HL-60/S4 treated with retinoic acid at 250 ng/mL for 4 days and 3 days (cell line): ENCODE measurements around the gene TUBD1.
"Not testable (repeated sequence)": the region's sequence is repeated elsewhere in the genome, so short reads cannot be mapped to it uniquely, and the experiment has no call there.

Experiments
- in situ Hi-C: fragments of 300-500 bp; cut with MboI; formaldehyde crosslinking; loops from 2 replicates; pipeline ENCODE4 v1.7.0; 2022; ENCODE audit warnings: low sequenced_read_pairs

Gene TUBD1

DNA sequence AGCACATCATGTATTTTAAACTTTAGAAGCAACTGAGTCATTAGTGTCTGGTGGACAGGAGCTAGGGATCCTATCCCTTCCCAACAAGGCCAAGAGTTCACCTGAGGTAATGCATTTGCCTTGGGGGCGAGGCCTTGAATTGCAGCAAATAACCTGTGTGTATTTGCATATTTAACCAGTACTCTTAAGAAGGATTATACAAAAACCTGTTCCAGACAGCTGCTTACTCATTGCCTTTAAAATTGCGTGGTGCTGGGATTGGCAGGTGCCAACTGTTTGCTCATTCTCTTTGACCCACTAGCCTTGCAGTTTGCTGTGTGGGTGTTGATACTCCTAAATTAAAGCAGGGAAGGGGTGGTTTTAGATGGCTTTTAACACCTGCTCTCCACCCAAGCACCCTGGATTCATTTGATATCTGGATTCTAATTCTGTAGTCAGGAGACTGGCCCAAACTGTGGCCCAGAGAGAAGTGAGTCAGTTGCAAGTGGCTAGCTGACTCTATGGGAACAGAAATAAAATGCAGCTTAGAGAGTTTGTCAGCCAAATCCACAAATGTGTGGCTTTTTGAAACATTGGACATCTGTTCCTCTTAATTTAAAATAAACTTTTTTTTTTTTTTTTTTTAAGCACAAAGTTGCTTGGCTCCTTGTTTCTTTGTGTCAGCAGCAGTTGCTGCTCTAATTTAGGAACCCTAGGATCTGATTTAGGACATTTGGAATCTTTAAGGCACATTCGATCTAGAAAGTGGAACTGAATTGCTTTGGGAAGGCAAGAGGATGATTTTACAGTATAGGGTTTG lies 46.9 kb downstream of the TUBD1 start:
- in situ Hi-C loops, result no loop called here

DNA sequence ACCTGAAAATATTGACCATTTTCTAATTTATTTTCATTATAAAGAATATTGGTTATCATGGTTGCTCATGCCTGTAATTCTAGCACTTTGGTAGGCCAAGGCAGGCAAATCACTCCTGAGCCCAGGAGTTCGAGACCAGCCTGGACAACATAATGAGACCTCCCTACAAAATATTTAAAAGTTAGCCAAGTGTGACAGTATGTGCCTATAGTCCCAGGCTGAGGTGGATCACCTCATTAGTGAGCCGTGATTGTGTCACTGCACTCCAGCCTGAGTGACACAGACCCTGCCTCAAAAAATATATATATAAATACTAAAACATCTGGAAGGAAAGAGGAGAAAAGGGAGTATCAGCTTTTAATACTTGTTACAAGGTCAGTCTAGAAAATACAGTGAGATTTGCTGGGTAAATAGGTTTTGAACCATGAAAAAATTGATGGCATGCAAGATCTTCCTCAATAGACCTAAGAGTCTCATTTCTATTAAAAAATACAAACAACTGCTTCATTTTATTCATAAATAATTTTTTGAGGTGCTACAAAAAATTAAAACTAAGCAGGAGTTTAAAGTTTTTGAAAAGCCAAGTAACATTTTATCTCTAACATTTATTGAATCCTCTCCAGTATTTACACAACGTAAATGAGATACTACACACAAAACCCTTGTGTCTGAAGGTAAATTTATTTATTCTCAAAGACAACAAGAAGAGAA lies 47.7 kb downstream of the TUBD1 start:
- in situ Hi-C loops, result no loop called here

DNA sequence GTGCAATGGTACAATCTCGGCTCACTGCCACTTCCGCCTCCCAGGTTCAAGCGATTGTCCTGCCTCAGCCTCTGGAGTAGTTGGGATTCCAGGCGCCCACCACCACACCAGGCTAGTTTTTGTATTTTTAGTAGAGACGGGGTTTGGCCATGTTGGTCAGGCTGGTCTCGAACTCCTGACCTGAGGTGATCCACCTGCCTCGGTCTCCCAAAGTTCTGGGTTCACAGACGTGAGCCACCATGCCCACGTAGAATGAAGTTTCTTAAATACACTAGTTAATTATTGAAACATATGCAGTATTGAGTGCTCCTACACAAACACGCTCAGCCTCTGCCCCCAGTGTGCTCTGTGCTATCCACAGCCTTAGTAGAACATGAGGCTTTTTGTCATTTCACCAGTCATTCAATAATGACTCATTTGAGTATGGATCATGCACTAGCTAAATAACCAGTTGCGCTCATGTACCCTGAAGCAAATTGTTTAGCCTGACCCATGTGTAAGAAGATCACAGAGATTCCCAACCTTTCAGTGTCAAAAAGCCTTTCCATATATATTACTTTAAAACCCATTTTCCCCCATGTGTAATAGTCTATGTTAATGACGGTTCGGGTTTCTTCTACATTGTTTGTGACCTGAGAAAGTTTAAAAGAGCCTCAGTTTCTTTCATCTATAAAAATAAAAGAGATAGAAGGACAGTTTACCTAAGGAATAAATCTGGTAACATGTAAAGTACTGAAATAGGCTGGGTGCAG lies 49.7 kb downstream of the TUBD1 start:
- in situ Hi-C loops, result no loop called here

DNA sequence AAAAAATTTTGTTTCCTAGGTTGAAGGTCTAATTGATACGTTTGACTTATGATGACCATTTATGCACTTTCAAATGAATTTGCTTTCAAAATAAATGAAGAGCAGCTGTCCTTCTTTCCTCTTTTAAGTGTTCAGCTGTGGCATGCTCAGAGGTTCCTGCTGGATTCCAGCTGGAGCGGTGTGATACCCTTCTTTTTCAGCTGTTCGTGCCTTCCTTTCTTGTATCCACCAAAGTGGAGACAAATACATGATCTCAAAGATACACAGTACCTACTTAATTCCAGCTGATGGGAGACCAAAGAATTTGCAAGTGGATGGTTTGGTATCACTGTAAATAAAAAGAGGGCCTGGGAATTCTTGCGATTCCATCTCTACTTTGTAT lies 50.9 kb downstream of the TUBD1 start:
- in situ Hi-C loops, result not testable (repeated sequence)

DNA sequence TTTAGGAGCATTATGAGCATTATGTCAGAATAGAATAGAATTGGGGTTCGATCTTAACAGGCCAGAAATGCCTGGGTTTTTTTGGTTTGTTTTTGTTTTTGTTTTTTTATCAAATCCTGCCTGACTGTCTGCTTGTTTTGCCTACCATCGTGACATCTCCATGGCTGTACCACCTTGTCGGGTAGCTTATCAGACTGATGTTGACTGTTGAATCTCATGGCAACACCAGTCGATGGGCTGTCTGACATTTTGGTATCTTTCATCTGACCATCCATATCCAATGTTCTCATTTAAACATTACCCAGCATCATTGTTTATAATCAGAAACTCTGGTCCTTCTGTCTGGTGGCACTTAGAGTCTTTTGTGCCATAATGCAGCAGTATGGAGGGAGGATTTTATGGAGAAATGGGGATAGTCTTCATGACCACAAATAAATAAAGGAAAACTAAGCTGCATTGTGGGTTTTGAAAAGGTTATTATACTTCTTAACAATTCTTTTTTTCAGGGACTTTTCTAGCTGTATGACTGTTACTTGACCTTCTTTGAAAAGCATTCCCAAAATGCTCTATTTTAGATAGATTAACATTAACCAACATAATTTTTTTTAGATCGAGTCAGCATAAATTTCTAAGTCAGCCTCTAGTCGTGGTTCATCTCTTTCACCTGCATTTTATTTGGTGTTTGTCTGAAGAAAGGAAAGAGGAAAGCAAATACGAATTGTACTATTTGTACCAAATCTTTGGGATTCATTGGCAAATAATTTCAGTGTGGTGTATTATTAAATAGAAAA lies 51.5 kb downstream of the TUBD1 start:
- in situ Hi-C loops, result not testable (repeated sequence)

DNA sequence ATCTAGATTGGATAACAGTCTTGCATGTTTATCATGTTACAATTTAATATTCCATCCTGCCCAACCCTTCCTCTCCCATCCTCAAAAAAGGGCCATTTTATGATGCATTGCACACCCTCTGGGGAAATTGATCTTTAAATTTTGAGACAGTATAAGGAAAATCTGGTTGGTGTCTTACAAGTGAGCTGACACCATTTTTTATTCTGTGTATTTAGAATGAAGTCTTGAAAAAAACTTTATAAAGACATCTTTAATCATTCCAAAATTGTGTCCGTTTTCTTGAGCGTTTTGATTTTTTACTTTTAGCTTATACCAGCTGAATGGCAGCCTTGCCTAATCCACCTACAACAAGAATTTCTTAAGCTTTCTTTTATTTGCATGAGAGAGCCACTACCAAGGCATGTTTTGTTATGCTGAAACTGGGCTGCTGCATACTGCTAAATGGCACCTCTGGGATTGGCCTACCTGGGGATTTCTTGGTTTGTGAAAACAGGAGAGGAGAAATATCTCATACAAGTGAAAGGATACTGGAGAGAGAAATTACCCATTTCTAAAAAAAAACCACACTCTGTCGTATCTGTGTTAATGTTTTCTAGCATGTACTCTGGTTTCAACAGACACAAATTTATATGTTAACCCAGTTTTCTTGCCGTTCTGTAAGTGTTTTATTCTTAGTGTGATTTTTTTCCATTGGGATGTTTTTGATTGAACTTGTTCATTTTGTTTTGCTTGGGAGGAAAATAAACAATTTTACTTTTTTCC lies 52.2 kb downstream of the TUBD1 start:
- in situ Hi-C loops, result no loop called here

DNA sequence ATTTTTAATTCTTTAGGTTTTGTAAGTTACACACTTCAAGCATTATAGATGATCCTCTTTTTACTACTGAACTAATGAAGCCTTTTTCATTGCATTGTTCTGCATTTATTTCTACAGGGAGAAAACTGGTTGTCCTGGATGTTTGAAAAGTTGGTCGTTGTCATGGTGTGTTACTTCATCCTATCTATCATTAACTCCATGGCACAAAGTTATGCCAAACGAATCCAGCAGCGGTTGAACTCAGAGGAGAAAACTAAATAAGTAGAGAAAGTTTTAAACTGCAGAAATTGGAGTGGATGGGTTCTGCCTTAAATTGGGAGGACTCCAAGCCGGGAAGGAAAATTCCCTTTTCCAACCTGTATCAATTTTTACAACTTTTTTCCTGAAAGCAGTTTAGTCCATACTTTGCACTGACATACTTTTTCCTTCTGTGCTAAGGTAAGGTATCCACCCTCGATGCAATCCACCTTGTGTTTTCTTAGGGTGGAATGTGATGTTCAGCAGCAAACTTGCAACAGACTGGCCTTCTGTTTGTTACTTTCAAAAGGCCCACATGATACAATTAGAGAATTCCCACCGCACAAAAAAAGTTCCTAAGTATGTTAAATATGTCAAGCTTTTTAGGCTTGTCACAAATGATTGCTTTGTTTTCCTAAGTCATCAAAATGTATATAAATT lies 53.0 kb downstream of the TUBD1 start:
- in situ Hi-C loops, result no loop called here

DNA sequence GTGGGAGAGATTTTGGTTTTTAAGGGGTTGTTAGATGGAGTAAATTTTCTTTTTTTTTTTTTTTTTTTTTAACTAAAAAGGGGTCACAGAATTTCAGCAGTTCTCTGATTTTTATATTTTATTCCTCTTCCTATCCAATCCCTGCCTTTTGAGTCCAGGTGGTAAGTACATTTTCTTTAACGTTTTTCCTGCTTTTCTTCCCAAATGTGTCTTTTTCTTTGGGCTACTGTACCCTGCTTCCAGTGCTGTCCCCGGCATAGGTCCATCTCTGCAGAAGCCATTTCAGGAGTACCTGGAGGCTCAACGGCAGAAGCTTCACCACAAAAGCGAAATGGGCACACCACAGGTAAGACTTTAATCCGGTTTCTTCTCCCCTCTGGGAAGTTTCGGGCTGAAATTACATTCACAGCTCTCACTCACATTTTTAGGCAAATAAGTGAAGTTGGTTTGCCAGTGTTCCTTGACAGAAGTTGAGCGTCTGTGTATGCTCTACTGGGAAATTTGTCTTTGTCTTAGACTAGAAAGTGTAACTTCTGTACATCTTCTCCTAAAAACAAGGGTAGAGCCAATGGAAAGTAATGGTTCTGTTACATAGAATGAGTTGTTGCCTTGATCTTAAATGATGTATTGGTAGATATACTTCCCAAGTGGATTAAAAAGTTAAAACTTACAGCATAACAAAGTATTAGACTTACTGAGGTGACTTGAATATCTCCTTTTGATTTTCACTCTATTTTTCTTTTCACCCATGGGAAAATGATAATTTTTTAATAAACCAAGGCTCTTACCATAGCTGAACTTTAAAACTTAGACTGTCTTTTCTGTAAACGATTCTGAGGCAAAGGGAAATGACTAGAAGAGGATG lies 54.5 kb downstream of the TUBD1 start:
- in situ Hi-C loops, result no loop called here

DNA sequence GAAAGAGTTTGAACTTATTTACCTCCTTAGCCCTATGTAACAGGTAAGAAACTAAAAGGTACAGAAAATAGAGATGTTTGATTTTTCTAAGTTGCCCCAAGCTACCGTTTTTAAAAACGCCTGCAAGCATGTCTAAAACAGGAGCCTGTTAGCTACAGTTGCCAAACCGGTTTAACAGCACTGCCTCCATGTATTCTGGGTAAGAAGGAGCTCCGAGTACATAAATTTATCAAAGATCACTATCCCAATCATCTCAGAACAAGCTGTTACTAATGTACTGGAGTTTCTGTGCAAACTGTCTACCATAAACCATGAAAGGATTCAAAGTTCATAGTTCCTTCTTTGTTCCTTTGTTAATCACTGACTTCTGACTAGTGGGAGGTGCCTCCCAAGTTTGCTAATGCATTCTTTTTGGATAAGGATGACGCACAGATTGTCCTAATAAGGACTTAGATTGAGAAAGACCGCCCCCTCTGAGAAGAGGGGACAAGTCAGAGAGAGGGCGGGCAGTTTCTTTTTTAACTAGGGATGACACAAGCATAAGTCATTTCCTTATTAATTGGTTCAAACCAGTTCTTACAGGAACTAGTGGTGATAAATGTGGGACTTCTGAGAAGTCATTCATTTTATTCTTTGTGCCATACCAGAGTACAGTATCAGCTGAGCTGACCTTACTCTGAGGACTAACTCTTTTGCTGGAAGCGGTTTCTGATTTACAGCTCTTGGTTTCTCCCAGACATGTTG lies 55.3 kb downstream of the TUBD1 start:
- in situ Hi-C loops, result no loop called here

DNA sequence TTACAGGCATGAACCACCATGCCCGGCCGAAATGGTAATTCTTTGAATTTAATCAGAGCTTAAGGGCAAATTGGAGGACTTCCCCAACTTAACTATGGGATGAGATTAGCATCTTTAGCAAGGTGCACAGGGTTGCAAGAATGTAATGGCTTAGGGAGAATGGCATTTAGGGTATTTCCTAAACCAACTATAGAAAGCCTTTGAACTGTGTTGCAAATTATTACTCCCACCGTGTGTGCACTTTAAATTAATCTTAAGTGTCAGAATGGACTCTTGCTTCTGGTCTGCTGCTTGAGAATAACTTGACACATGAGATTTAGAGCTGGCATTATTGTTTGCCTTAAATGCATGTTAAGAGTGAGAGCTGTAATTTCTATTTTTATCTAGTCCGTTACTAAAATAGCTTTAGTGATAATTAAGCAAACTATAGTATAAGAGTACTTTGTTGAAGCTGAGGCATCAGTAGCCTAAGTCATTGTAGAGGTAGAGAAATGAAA lies 59.8 kb downstream of the TUBD1 start:
- in situ Hi-C loops, result no loop called here

DNA sequence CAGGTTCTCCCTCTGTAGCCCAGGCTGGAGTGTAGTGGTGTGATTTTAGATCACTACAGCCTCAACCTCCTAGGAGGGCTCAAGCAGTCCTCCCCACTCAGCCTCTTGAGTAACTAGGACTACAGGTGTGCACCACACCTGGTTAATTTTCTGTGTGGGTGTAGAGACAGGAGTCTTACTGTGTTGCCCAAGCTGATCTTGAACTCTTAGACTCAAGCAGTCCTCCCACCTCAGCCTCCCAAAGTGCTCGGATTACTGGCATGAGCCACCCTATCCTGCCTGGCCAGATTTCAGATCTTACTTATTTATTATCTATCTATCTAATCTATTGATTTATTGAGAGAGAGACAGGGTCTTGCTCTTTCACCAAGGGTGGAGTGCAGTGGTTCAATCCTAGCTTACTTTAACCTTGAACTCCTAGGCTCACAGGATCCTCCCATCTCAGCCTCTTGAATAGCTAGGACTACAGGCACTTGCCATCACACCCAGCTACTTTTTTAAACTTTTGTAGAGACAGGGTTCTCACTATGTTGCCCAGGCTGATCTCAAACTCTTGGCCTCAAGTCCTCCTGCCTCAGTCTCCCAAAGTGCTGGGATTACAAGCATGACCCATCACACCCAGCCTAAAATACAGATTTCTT lies 61.8 kb downstream of the TUBD1 start:
- in situ Hi-C loops, result no loop called here

DNA sequence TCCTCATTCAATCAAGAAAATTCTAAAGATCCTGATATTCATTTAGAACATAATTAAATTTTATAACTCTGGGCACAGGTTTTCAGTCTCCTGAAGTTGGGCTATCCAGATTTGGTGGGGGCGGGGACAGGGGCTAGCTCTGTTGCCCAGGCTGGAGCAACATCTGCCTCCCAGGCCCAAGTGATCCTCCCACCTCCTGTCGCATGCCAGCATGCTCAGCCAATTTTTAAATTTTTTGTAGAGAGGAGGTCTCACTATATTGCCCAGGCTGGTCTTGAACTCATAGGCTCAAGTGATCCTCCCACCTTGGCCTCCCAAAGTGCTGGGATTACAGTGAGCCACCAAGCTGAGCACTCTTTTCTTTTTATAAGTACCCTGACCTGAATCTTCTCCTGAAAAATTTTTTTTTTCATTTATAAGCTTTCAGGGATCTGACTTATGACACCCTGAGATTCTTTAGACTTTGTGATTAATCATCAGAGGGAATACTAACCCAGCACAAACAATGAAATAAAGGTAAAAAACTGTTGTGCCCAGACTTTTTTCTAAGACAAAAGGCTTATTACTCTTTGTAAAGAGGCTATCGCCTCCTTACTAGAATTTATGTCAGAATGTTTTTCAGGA lies 62.6 kb downstream of the TUBD1 start:
- in situ Hi-C loops, result no loop called here

DNA sequence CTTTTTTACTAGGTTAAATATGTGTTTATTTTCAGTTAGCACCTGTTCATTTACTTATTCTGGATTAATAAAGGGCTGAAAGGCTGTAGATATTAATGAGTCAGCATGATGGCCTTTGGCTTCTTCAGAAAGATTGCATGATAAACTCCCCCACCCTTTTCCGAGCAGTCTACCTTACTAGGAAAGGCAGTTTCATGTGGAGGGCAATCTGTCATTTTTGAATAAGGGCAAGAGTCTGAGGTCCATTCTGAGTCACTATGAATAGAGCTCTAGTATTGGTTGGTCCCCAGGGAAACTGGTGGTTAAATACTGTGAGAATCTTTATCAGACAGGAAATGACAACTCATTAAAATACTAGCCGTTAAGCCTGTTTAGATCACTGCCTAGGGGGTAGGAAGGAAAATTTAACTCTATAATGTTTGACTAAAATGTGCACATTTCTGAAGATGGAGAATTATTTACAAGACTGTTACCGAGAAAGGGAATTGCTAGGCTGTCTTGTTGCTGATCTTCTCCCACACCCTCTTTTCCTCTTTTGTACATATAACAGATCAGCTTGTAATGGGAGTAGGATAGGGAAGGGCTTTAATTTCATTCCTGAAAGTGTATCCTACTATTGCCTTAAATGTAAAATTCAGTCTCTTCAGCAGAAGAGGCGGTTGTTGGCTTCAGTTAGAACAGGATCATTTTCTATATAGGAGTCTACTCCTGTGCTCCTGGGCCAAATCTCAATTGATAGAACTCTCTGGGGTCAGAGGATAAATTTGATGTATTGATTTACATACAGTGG lies 63.3 kb downstream of the TUBD1 start:
- in situ Hi-C loops, result no loop called here

DNA sequence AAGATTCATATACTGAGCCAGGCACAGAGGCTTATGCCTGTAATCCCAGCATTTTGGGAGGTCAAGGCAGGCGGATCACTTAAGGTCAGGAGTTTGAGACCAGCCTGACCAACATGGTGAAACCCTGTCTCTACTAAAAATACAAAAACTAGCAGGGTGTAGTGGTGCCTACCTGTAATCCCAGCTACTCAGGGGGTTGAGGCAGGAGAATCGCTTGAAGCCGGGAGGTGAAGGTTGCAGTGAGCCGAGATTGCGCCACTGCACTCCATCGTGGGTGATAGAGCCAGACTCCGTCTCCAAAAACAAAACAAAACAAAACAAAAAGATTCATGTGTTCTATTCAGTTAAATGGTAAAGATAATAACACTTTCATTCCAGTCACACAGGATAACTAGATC lies 63.9 kb downstream of the TUBD1 start:
- in situ Hi-C loops, result not testable (repeated sequence)

DNA sequence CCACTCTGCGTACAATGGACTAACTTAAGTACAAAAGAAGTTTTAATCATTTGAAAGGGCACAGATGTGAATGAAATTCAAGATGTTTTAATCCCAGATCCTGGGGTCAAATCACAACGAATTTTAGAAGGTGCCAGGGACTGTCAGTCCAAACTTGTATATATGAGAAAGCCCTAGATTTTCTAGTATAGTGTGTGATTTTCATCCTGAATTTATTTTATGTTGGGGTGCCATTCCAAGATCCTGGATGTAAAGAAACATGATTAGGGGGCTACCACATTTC lies 64.3 kb downstream of the TUBD1 start:
- in situ Hi-C loops, result no loop called here

DNA sequence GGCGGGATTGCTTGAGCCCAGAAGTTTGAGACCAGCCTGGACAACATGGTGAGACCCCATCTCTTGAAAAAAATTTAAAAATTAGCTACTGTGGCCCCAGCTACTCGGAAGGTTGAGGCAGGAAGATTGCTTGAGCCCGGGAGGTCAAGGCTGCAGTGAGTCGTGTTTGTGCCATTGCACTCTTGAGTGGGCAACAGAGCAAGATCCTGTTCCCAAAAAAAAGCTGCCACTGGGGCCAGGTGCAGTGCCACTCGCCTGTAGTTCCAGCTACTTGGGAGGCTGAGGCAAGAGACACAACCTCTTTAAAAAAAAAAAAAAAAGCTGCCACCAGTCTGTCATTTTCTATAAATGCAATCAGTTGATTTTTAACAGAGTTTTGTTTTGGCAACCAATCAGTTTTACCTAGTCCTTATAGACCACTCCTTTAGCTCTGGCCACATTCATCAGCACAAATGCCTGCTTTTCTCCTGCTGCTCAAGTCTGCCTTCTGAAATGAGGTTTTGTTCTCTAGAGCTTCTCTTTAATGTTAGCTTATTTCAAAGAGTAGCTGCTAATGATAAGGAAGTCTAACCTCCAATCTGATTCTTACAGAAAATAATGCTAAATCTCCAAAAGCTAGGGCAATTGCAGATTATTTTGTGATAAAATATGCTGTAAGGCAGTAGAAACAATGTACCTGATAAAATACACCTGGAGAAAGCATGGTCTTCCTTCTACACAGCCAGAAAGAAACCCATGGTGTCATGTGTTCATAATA lies 64.8 kb downstream of the TUBD1 start:
- in situ Hi-C loops, result no loop called here
